Measurements from ENCODE around the gene PCP4.
"Not testable (repeated sequence)": the region's sequence is repeated elsewhere in the genome, so short reads cannot be mapped to it uniquely, and the experiment has no call there.

PCP4 gene

GRCh38 chr21:39866093-39866492, 1.1 kb upstream of the PCP4 start:
- DNase-seq = no peak

- DNase-seq = no peak
Measured at GRCh38 chr21:39869141-39869818, 2.0 kb downstream of the PCP4 start.

GRCh38 chr21:39873687-39874086, 6.4 kb downstream of the PCP4 start:
- no peak for DNase-seq

- DNase-seq = no peak
Measured at GRCh38 chr21:39874206-39874605, 7.0 kb downstream of the PCP4 start.

- DNase-seq = no peak
Measured at GRCh38 chr21:39874759-39875158, 7.5 kb downstream of the PCP4 start.

- DNase-seq = no peak
Measured at GRCh38 chr21:39881661-39882060, 14.4 kb downstream of the PCP4 start.

- no peak for DNase-seq
Measured at GRCh38 chr21:39882151-39882838, 15.1 kb downstream of the PCP4 start.

- DNase-seq = no peak
Measured at GRCh38 chr21:39882839-39883195, 15.6 kb downstream of the PCP4 start.

GRCh38 chr21:39885119-39885848, 18.0 kb downstream of the PCP4 start:
- no peak for DNase-seq

GRCh38 chr21:39888848-39889247, 21.6 kb downstream of the PCP4 start:
- DNase-seq = no peak

- DNase-seq = no peak
Measured at GRCh38 chr21:39891111-39891510, 23.9 kb downstream of the PCP4 start.

- DNase-seq = not testable (repeated sequence)
Measured at GRCh38 chr21:39891863-39892262, 24.6 kb downstream of the PCP4 start.

- DNase-seq = no peak
Measured at GRCh38 chr21:39900491-39900890, 33.3 kb downstream of the PCP4 start.

- DNase-seq = no peak
Measured at GRCh38 chr21:39900911-39901310, 33.7 kb downstream of the PCP4 start.

- no peak for DNase-seq
Measured at GRCh38 chr21:39902986-39903385, 35.7 kb downstream of the PCP4 start.

GRCh38 chr21:39904457-39904856, 37.2 kb downstream of the PCP4 start:
- no peak for DNase-seq

- no peak for DNase-seq
Measured at GRCh38 chr21:39908265-39908923, 41.2 kb downstream of the PCP4 start.

- DNase-seq = no peak
Measured at GRCh38 chr21:39911286-39912199, 44.3 kb downstream of the PCP4 start.

GRCh38 chr21:39913706-39914305, 46.6 kb downstream of the PCP4 start:
- DNase-seq = no peak

- DNase-seq = no peak
Measured at GRCh38 chr21:39915881-39916280, 48.6 kb downstream of the PCP4 start.

GRCh38 chr21:39918558-39918957, 51.3 kb downstream of the PCP4 start:
- no peak for DNase-seq

- DNase-seq = no peak
Measured at GRCh38 chr21:39923476-39923875, 56.2 kb downstream of the PCP4 start.

Data from stimulated activated CD8-positive, alpha-beta memory T cell treated with anti-CD3 and anti-CD28 coated beads, Interleukin-4, amount 100 ng/mL, for 48 hours (primary cell).